Keratinocyte (primary cell): Measurements from ENCODE around the gene DSCAM. TPM values are rescaled to one million over a fixed set of nuclear protein-coding genes. Genes with fewer than 3 reads are reported as not detected.

ENCODE experiments used
- DNase-seq: peaks from one replicate; pipeline ENCODE4 v3.0.0-alpha.2; 2011; ENCODE audit warnings: low read depth, missing footprints, low spot score
- FAIRE-seq: peaks from 2 replicates; lab custom pipeline; 2011; peaks lifted over from hg19 to GRCh38; lab: Jason Lieb, UNC
- H2AFZ ChIP-seq: 2 replicates; pipeline ENCODE4 v1.6.0; 2012; ENCODE audit warnings: low read length, control low read depth, inconsistent platforms; ENCODE audit not compliant: control insufficient read depth
- H3K27ac ChIP-seq: 2 replicates; pipeline ENCODE4 v1.5.1; 2011; ENCODE audit warnings: low read length; ENCODE audit not compliant: control insufficient read depth, insufficient read depth
- H3K27me3 ChIP-seq: 3 replicates; pipeline ENCODE4 v1.6.0; 2011; ENCODE audit warnings: low read length; ENCODE audit not compliant: control insufficient read depth, insufficient read depth; ENCODE audit errors: extremely low read depth
- H3K36me3 ChIP-seq, 2 experiments: 2 replicates in 1 of 2; 3 replicates in 1 of 2; pipeline ENCODE4 v1.5.1; 2011; ENCODE audit warnings: low read length in 2 of 2, mild to moderate bottlenecking in 1 of 2; ENCODE audit not compliant: control insufficient read depth in 2 of 2, insufficient read depth in 2 of 2; ENCODE audit errors: extremely low read depth in 1 of 2
- H3K4me1 ChIP-seq: 3 replicates; pipeline ENCODE4 v1.5.1; 2011; ENCODE audit warnings: low read length; ENCODE audit not compliant: control insufficient read depth, insufficient read depth; ENCODE audit errors: extremely low read depth
- H3K4me2 ChIP-seq: 3 replicates; pipeline ENCODE4 v1.6.0; 2011; ENCODE audit warnings: low read depth, low read length; ENCODE audit not compliant: control insufficient read depth, insufficient read depth; ENCODE audit errors: extremely low read depth
- H3K4me3 ChIP-seq, 3 experiments: fragments of 200-600 bp in 1 of 3; sonication (generic) in 1 of 3; 2 replicates in 2 of 3; 3 replicates in 1 of 3; pipeline ENCODE4 v1.5.1; 2011 to 2016; ENCODE audit warnings: low read length in 3 of 3, mild to moderate bottlenecking in 3 of 3, control low read depth in 2 of 3, inconsistent platforms in 1 of 3, low read depth in 1 of 3, mixed read lengths in 1 of 3, mixed run types in 1 of 3, moderate library complexity in 1 of 3; ENCODE audit not compliant: control insufficient read depth in 2 of 3, insufficient read depth in 2 of 3; ENCODE audit errors: extremely low read depth in 1 of 3
- H3K79me2 ChIP-seq: 2 replicates; pipeline ENCODE4 v1.6.0; 2012; ENCODE audit warnings: low read length; ENCODE audit not compliant: control insufficient read depth, insufficient read depth
- H3K9ac ChIP-seq: 3 replicates; pipeline ENCODE4 v1.6.0; 2011; ENCODE audit warnings: low read length; ENCODE audit not compliant: control insufficient read depth, insufficient read depth; ENCODE audit errors: extremely low read depth
- H3K9me1 ChIP-seq: 3 replicates; pipeline ENCODE4 v1.6.0; 2011; ENCODE audit warnings: low read length; ENCODE audit not compliant: control insufficient read depth, insufficient read depth; ENCODE audit errors: extremely low read depth
- H3K9me3 ChIP-seq: 2 replicates; pipeline ENCODE4 v1.5.1; 2012; ENCODE audit warnings: low read depth, low read length; ENCODE audit not compliant: control insufficient read depth
- H4K20me1 ChIP-seq: 3 replicates; pipeline ENCODE4 v1.6.0; 2011; ENCODE audit warnings: low read length; ENCODE audit not compliant: control insufficient read depth, insufficient read depth; ENCODE audit errors: extremely low read depth
- CTCF ChIP-seq, 3 experiments: IDR thresholded peaks in 1 of 3; conservative IDR thresholded peaks in 1 of 3; optimal IDR thresholded peaks in 1 of 3; 2 replicates in 2 of 3; 3 replicates in 1 of 3; pipeline versions ENCODE3 to v1.5.1; 2011; ENCODE audit warnings: low read length in 3 of 3, mild to moderate bottlenecking in 3 of 3, moderate library complexity in 2 of 3, control low read depth in 1 of 3, inconsistent platforms in 1 of 3; ENCODE audit not compliant: insufficient read depth in 2 of 3; ENCODE audit errors: extremely low read depth in 1 of 3
- EZH2 ChIP-seq: IDR thresholded peaks from one replicate; pipeline ENCODE4 v1.6.1; 2012; ENCODE audit warnings: inconsistent platforms, mild to moderate bottlenecking, low read length, moderate library complexity
- dilution Hi-C: fragments of 300-500 bp; cut with MboI; formaldehyde crosslinking; loops from one replicate; pipeline ENCODE4 v1.7.0; 2020; ENCODE audit warnings: low sequenced_read_pairs; ENCODE audit not compliant: extremely low pct_ligation_motif_present
- polyA plus RNA-seq, 5 experiments: library from polyadenylated mRNA; depleted of rRNA in 3 of 5; stranded (reverse) in 3 of 5; stranded (forward) in 1 of 5; unstranded in 1 of 5; fragments of >200 nt; gene quantifications; 1 replicate in 1 of 5; 2 replicates in 3 of 5; 3 replicates in 1 of 5; pipeline versions ENCODE4 v1.2.1 to v1.2.3, GENCODE V29; 2011 to 2012; ENCODE audit warnings: missing spikeins in 2 of 5, low read depth in 1 of 5, low replicate concordance in 1 of 5

DSCAM gene
- polyA plus RNA-seq, 1 donor (not counting 4 experiments of a cell fraction or from before 2014, with no cell fraction given): 2.1 TPM

DNA sequence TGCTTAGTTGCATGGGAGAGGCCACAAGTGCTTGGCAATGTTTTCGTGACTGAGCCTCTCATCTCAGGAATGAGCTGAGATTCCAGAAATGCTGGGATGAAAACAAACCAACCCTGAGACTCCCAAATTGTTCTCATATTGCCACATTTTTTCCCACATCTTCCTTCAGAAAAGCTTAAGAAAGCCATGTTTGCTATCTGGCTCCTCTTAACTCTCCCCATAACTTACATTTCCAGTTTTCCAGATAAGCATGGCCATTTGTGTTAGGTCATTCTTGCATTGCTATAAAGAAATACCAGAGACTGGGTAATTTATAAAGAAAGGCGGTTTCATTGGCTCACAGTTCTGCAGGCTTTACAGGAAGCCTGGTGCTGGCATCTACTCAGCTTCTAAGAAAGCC is 17.2 kb downstream of the DSCAM start:
- Histone ChIP-seq H3K9ac (no peak overlapping the region), H3K4me3 (no peak overlapping the region), H3K27me3 (no peaks in the 10 kb centered on the region), H3K9me1 (no peaks in the 10 kb centered on the region), H4K20me1 (no peaks in the 10 kb centered on the region), H3K9me3 (no peaks in the 10 kb centered on the region), H3K4me2 (no peak overlapping the region), H3K79me2 (peaks cover 23% of the 10 kb centered on the region), H3K36me3 (no peaks in the 10 kb centered on the region), H3K27ac (no peak overlapping the region), H2AFZ (no peak overlapping the region), H3K4me1 (no peaks in the 10 kb centered on the region)
- dilution Hi-C loops: no loop called here
- no peak for TF ChIP-seq CTCF (optimal IDR thresholded peaks at IDR 0.05 in 1 of 3, IDR thresholded peaks at IDR 0.05 in 1 of 3, conservative IDR thresholded peaks at IDR 0.05 in 1 of 3; ENCODE audit: extremely low read depth in 1 of 3, insufficient read depth in 2 of 3, low read length in 3 of 3)
- no peak for TF ChIP-seq EZH2
- DNase-seq: no peak
- FAIRE-seq: no peak

DNA sequence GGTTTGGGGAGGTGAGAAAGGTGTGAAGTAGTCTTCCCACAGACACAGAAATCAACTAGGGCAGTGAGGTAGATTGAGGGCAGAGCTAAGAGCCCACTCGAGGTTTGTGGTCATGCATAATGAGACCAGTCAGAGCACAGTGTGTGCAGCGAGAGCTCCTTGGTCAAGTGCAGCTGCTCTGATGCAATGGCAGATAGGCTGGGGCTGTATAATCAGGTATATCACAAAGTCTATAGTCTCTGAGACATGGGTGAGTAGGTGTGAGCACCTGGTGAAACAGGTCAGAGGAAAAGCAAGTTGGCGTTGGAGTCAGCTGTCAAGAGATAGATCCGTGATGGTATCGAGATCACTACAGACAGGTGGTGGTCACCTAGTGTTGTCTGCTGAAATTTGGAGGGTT is 17.6 kb downstream of the DSCAM start:
- no peak overlapping the region for H2AFZ ChIP-seq
- dilution Hi-C loops: no loop called here
- FAIRE-seq: no peak

More for the DNA sequence above, 17.6 kb downstream of the DSCAM start:
- H3K27ac ChIP-seq: no peak overlapping the region
- no peaks in the 10 kb centered on the region for H3K4me1 ChIP-seq
- TF ChIP-seq EZH2 (no peak), CTCF (optimal IDR thresholded peaks at IDR 0.05 in 1 of 3, IDR thresholded peaks at IDR 0.05 in 1 of 3, conservative IDR thresholded peaks at IDR 0.05 in 1 of 3; ENCODE audit: extremely low read depth in 1 of 3, insufficient read depth in 2 of 3, low read length in 3 of 3) (no peak)
- no peaks in the 10 kb centered on the region for H3K27me3 ChIP-seq
- H3K9ac ChIP-seq: no peak overlapping the region
- no peak for DNase-seq
- no peaks in the 10 kb centered on the region for H3K36me3 ChIP-seq
- H3K4me2 ChIP-seq: no peak overlapping the region
- no peaks in the 10 kb centered on the region for H3K9me1 ChIP-seq
- no peak overlapping the region for H3K4me3 ChIP-seq
- no peaks in the 10 kb centered on the region for H4K20me1 ChIP-seq
- no peaks in the 10 kb centered on the region for H3K9me3 ChIP-seq
- H3K79me2 ChIP-seq: peaks cover 19% of the 10 kb centered on the region
